IMR-90 (cell line): ENCODE measurements around the gene CCN2. TPM values are rescaled to one million over a fixed set of nuclear protein-coding genes. Genes with fewer than 3 reads are reported as not detected.
A peak's percentile ranks its signal among the peaks of the same experiment; 100 is the strongest.

Experiments used
- ATAC-seq: fragments of 200-7000 bp; cut with Tn5 transposase; 2 replicates; pipeline ENCODE4 v1.9.1; 2020; ENCODE audit warnings: low read depth, mild to moderate bottlenecking, moderate library complexity
- BruUV-seq: library from RNA; stranded (reverse); fragments of 400-500 nt; replicated peaks from 2 replicates; lab custom pipeline; 2021; lab: Mats Ljungman, UMichigan
- CTCF ChIA-PET: fragments of 300-600 bp; formaldehyde crosslinking; extraction: SDS; loops from one replicate; lab custom pipeline; 2021; ENCODE audit warnings: antibody characterized with exemption; lab: Yijun Ruan, JAX
- POLR2A ChIA-PET: fragments of 300-600 bp; sonication (Branson Sonifier 250); formaldehyde crosslinking; loops from one replicate; lab custom pipeline; 2022; ENCODE audit warnings: antibody characterized with exemption; ENCODE audit not compliant: unreplicated experiment; lab: Charles Lee
- DNase-seq: peaks from one replicate; pipeline ENCODE4 v3.0.0; 2013
- H2AFZ ChIP-seq: replicated peaks from 2 replicates; pipeline ENCODE3; 2013; ENCODE audit warnings: low read length, mild to moderate bottlenecking; ENCODE audit not compliant: poor library complexity
- H2AK5ac ChIP-seq: 2 replicates; pipeline ENCODE4 v1.6.1; 2013; ENCODE audit warnings: low read depth, low read length, inconsistent platforms
- H2AK9ac ChIP-seq: replicated peaks from 2 replicates; pipeline ENCODE3; 2013; ENCODE audit warnings: mild to moderate bottlenecking, low read depth, low read length, moderate library complexity; ENCODE audit not compliant: poor library complexity
- H2BK120ac ChIP-seq: 2 replicates; pipeline ENCODE4 v1.6.1; 2013; ENCODE audit warnings: low read depth, low read length, inconsistent platforms
- H2BK15ac ChIP-seq: 3 replicates; pipeline ENCODE4 v1.6.1; 2013; ENCODE audit warnings: low read depth, low read length, inconsistent platforms
- H2BK20ac ChIP-seq: 2 replicates; pipeline ENCODE4 v1.6.1; 2013; ENCODE audit warnings: low read depth, mild to moderate bottlenecking, inconsistent platforms, low read length, moderate library complexity
- H2BK5ac ChIP-seq: 2 replicates; pipeline ENCODE4 v1.6.1; 2013; ENCODE audit warnings: mild to moderate bottlenecking, low read depth, low read length, inconsistent platforms; ENCODE audit not compliant: poor library complexity, severe bottlenecking
- H3K14ac ChIP-seq: replicated peaks from 2 replicates; pipeline ENCODE4 v1.6.1; 2013; ENCODE audit warnings: low read depth, low read length, inconsistent platforms
- H3K18ac ChIP-seq: 2 replicates; pipeline ENCODE4 v1.6.1; 2013; ENCODE audit warnings: low read depth, low read length, control low read depth
- H3K23ac ChIP-seq: 2 replicates; pipeline ENCODE4 v1.6.1; 2013; ENCODE audit warnings: low read depth, low read length, inconsistent platforms
- H3K27ac ChIP-seq: 2 replicates; pipeline ENCODE4 v1.5.1; 2013; ENCODE audit warnings: mild to moderate bottlenecking, control low read depth, low read length; ENCODE audit not compliant: insufficient read depth
- H3K27me3 ChIP-seq: 2 replicates; pipeline ENCODE4 v1.6.1; 2013; ENCODE audit warnings: low read length; ENCODE audit not compliant: control insufficient read depth, insufficient read depth
- H3K36me3 ChIP-seq: 2 replicates; pipeline ENCODE4 v1.6.1; 2013; ENCODE audit warnings: low read length, mixed read lengths; ENCODE audit not compliant: control insufficient read depth, insufficient read depth
- H3K4ac ChIP-seq: 2 replicates; pipeline ENCODE4 v1.6.1; 2013; ENCODE audit warnings: low read depth, low read length, inconsistent platforms
- H3K4me1 ChIP-seq: 2 replicates; pipeline ENCODE4 v1.6.1; 2013; ENCODE audit warnings: low read length, mixed read lengths; ENCODE audit not compliant: control insufficient read depth, insufficient read depth
- H3K4me2 ChIP-seq: 2 replicates; pipeline ENCODE4 v1.6.1; 2013; ENCODE audit warnings: low read depth, mild to moderate bottlenecking, control low read depth, low read length, moderate library complexity
- H3K4me3 ChIP-seq: 2 replicates; pipeline ENCODE4 v1.5.1; 2013; ENCODE audit warnings: low read depth, mild to moderate bottlenecking, control low read depth, low read length, moderate library complexity; ENCODE audit not compliant: insufficient read depth
- H3K56ac ChIP-seq: 2 replicates; pipeline ENCODE4 v1.6.1; 2013; ENCODE audit warnings: low read length, inconsistent platforms; ENCODE audit not compliant: insufficient read depth; ENCODE audit errors: extremely low read depth
- H3K79me1 ChIP-seq, 2 experiments: 2 replicates each; pipeline ENCODE4 v1.6.1; 2013; ENCODE audit warnings: low read length in 2 of 2, inconsistent platforms in 1 of 2, low read depth in 1 of 2
- H3K9ac ChIP-seq: 2 replicates; pipeline ENCODE4 v1.6.1; 2013; ENCODE audit warnings: low read depth, low read length, control low read depth
- H3K9me1 ChIP-seq: 2 replicates; pipeline ENCODE4 v1.6.1; 2013; ENCODE audit warnings: low read length, inconsistent platforms; ENCODE audit not compliant: insufficient read depth
- H3K9me3 ChIP-seq: 2 replicates; pipeline ENCODE4 v1.6.1; 2013; ENCODE audit warnings: low read length; ENCODE audit not compliant: control insufficient read depth, insufficient read depth
- H4K20me1 ChIP-seq: 2 replicates; pipeline ENCODE4 v1.6.1; 2013; ENCODE audit warnings: low read length, inconsistent platforms; ENCODE audit not compliant: insufficient read depth
- H4K5ac ChIP-seq: 2 replicates; pipeline ENCODE4 v1.6.1; 2013; ENCODE audit warnings: mild to moderate bottlenecking, low read depth, low read length, control low read depth
- H4K8ac ChIP-seq, 2 experiments: 2 replicates each; pipeline ENCODE4 v1.6.1; 2013; ENCODE audit warnings: low read depth in 2 of 2, low read length in 2 of 2, control low read depth in 1 of 2, inconsistent platforms in 1 of 2
- H4K91ac ChIP-seq: 2 replicates; pipeline ENCODE4 v1.6.1; 2013; ENCODE audit warnings: low read depth, low read length, inconsistent platforms; ENCODE audit not compliant: insufficient read depth
- CEBPB ChIP-seq: IDR thresholded peaks from 2 replicates; pipeline ENCODE4 v1.6.1; 2012; ENCODE audit warnings: low read depth, low read length, improper control_type of control experiment
- FOS ChIP-seq: fragments of 150-350 bp; IDR thresholded peaks from 2 replicates; pipeline ENCODE4 v1.6.1; 2016; ENCODE audit warnings: low read depth, low read length
- MXI1 ChIP-seq: IDR thresholded peaks from 2 replicates; pipeline ENCODE4 v1.6.1; 2012; ENCODE audit warnings: low read depth, mild to moderate bottlenecking, low read length, moderate library complexity, borderline replicate concordance
- RAD21 ChIP-seq: IDR thresholded peaks from 2 replicates; pipeline ENCODE4 v1.6.1; 2012; ENCODE audit warnings: low read length, improper control_type of control experiment
- RCOR1 ChIP-seq: IDR thresholded peaks from 2 replicates; pipeline ENCODE4 v1.6.1; 2012; ENCODE audit warnings: mild to moderate bottlenecking, low read length, improper control_type of control experiment; ENCODE audit not compliant: insufficient replicate concordance
- RFX5 ChIP-seq: IDR thresholded peaks from 2 replicates; pipeline ENCODE4 v1.8.0; 2012; ENCODE audit warnings: low read depth, mild to moderate bottlenecking, low read length, moderate library complexity
- USF2 ChIP-seq: fragments of 150-350 bp; IDR thresholded peaks from 2 replicates; pipeline ENCODE4 v1.6.1; 2017; ENCODE audit warnings: mild to moderate bottlenecking, antibody characterized with exemption, low read length, low read depth
- WGBS, 2 experiments: methylation state at CpG; one replicate each; pipeline versions ENCODE4 v1.1.5 to v1.1.7; 2013; ENCODE audit warnings: missing lambda C conversion rate in 2 of 2; ENCODE audit not compliant: insufficient read length in 1 of 2; ENCODE audit errors: extremely low coverage in 2 of 2; 5-methylcytosine and 5-hydroxymethylcytosine counted together
- dilution Hi-C: fragments of 300-500 bp; cut with HindIII; formaldehyde crosslinking; loops from one replicate; pipeline ENCODE4 v1.14.3; 2018; ENCODE audit warnings: low sequenced_read_pairs; ENCODE audit not compliant: unreplicated experiment
- in situ Hi-C: fragments of 300-500 bp; cut with MboI; formaldehyde crosslinking; loops from 3 replicates; pipeline ENCODE4 v1.14.3; 2019; ENCODE audit warnings: low sequenced_read_pairs, inconsistent platforms, mixed read lengths
- intact Hi-C: fragments of 100-400 bp; cut with micrococcal nuclease; formaldehyde crosslinking; loops from 2 replicates; pipeline ENCODE4 v1.10.0; 2022
- polyA plus RNA-seq, 3 experiments: library from polyadenylated mRNA; depleted of rRNA; stranded (reverse); fragments of >200 nt; gene quantifications; 2 replicates each; pipeline ENCODE4 v1.2.3, GENCODE V29; 2012; ENCODE audit warnings: low replicate concordance in 1 of 3
- total RNA-seq: library from RNA; depleted of rRNA; stranded (reverse); fragments of >200 nt; gene quantifications from 2 replicates; pipeline ENCODE4 v1.2.3, GENCODE V29; 2012

CCN2 gene
- total and polyA plus RNA-seq, 2 of the 4 experiments (the other 2 are of a cell fraction): 148 to 1,205 TPM

- H3K18ac ChIP-seq: peak overlapping the region; percentile 39; the same call in 1 of the 2 replicates
- peak overlapping the region in 1 of 2 experiments; percentile 52; a peak in 1 of 4 replicates for H4K8ac ChIP-seq
- BruUV-seq: no TSS peak
- H3K9me1 ChIP-seq: peaks cover 3% of the 10 kb centered on the region
- H3K27ac ChIP-seq: no peak overlapping the region
- TF ChIP-seq CEBPB: no peak
- TF ChIP-seq RAD21: no peak
- TF ChIP-seq RCOR1: no peak
- TF ChIP-seq USF2: no peak
- TF ChIP-seq FOS: no peak
- no peak for TF ChIP-seq MXI1
- TF ChIP-seq RFX5: no peak
- no peaks in the 10 kb centered on the region for H4K20me1 ChIP-seq
- H3K23ac ChIP-seq: no peak overlapping the region
- in situ Hi-C loops (no loop called here), intact Hi-C loops (no loop called here), dilution Hi-C loops (no loop called here)
- peaks cover 11% of the 10 kb centered on the region for H3K9me3 ChIP-seq
- H3K56ac ChIP-seq: no peak overlapping the region
- ChIA-PET POLR2A (no interaction called here), CTCF (no interaction called here)
- no peak overlapping the region for H2BK15ac ChIP-seq
- no peak overlapping the region for H4K91ac ChIP-seq
- H3K14ac ChIP-seq: no peak overlapping the region; the same call in 1 of the 2 replicates
- no peak overlapping the region for H3K4me3 ChIP-seq
- H2AK9ac ChIP-seq: no peak overlapping the region
- no CpG with 5 or more reads among the region's 4 CpGs for WGBS, 2 experiments
- no peaks in the 10 kb centered on the region for H3K79me1 ChIP-seq
- no peak overlapping the region for H3K4ac ChIP-seq
- peak overlapping the region; percentile 74 for H2AFZ ChIP-seq
- peak overlapping the region; percentile 70; the same call in 1 of the 2 replicates for H2AK5ac ChIP-seq
- peak overlapping the region; percentile 41; the same call in 1 of the 2 replicates for H2BK120ac ChIP-seq
- no peak overlapping the region for H4K5ac ChIP-seq
- peak overlapping the region; percentile 73 for H2BK20ac ChIP-seq
- H3K27me3 ChIP-seq: no peaks in the 10 kb centered on the region
- DNase-seq: no peak
- no peak overlapping the region for H3K9ac ChIP-seq
- peaks cover 2% of the 10 kb centered on the region for H3K4me1 ChIP-seq
- H3K4me2 ChIP-seq: no peak overlapping the region; the same call in 1 of the 2 replicates
- no peaks in the 10 kb centered on the region for H3K36me3 ChIP-seq
- no peak for ATAC-seq
- H2BK5ac ChIP-seq: peak overlapping the region; percentile 24
Measured at GRCh38 chr6:131999545-132000146, 48.5 kb upstream of the CCN2 start.
